Duodenal mucosa (tissue), 2 donors: ENCODE measurements around the gene TMEM62.
"Not testable (repeated sequence)": the region's sequence is repeated elsewhere in the genome, so short reads cannot be mapped to it uniquely, and the experiment has no call there.

Experiments used
- H3K27ac ChIP-seq: one replicate; pipeline ENCODE4 v1.7.0; 2013; ENCODE audit warnings: low read depth, low read length
- H3K27me3 ChIP-seq, 2 donors: one replicate each; pipeline ENCODE4 v1.7.0; 2013; ENCODE audit warnings: low read length in 2 of 2, control low read depth in 1 of 2; ENCODE audit not compliant: insufficient read depth in 2 of 2, control insufficient read depth in 1 of 2
- H3K36me3 ChIP-seq, 2 donors: one replicate each; pipeline ENCODE4 v1.7.0; 2013; ENCODE audit warnings: low read length in 2 of 2, control low read depth in 1 of 2; ENCODE audit not compliant: insufficient read depth in 2 of 2, control insufficient read depth in 1 of 2
- H3K4me1 ChIP-seq, 2 donors: one replicate each; pipeline ENCODE4 v1.7.0; 2013; ENCODE audit warnings: low read length in 2 of 2, control low read depth in 1 of 2; ENCODE audit not compliant: insufficient read depth in 2 of 2, control insufficient read depth in 1 of 2
- H3K4me3 ChIP-seq, 2 donors: one replicate each; pipeline ENCODE4 v1.7.0; 2013; ENCODE audit warnings: low read length in 2 of 2, low read depth in 1 of 2
- H3K9ac ChIP-seq, 2 donors: one replicate each; pipeline ENCODE4 v1.7.0; 2013; ENCODE audit warnings: low read length in 2 of 2, low read depth in 1 of 2
- H3K9me3 ChIP-seq, 2 donors: one replicate each; pipeline ENCODE4 v1.7.0; 2013; ENCODE audit warnings: low read length in 2 of 2, control low read depth in 1 of 2; ENCODE audit not compliant: control insufficient read depth in 1 of 2

Gene TMEM62

GRCh38 chr15:43168192-43169107 is 35.1 kb downstream of the TMEM62 start:
- no peak overlapping the region for H3K9ac ChIP-seq
- no peaks in the 10 kb centered on the region for H3K27me3 ChIP-seq
- H3K4me1 ChIP-seq = no peaks in the 10 kb centered on the region
- H3K27ac ChIP-seq = no peak overlapping the region
- H3K36me3 ChIP-seq = peaks cover 15 to 44% of the 10 kb centered on the region in 2 donors
- H3K4me3 ChIP-seq = no peak overlapping the region
- H3K9me3 ChIP-seq = no peaks in the 10 kb centered on the region

DNA sequence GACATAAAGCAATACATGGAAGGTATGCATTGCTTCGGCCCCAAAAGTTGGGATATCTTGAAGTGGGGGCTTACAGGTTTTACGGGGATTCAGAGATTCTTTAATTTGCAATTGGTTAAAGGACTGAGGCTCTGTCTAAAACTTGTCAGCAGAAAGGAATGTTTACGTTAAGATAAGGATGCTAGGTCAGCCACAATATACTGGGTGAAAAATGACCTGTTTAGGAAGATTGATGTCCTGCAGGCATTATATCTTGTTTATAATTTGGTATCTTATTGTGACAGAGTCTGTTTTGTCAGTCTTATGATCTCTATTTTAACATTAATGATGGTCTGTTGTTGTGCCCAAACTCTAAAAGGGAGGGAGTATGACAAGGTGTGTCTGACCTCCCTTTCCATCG is 36.5 kb downstream of the TMEM62 start:
- Histone ChIP-seq H3K4me3 (no peak overlapping the region), H3K4me1 (no peaks in the 10 kb centered on the region), H3K27me3 (no peaks in the 10 kb centered on the region), H3K9me3 (no peaks in the 10 kb centered on the region), H3K9ac (no peak overlapping the region), H3K36me3 (peaks cover 15 to 49% of the 10 kb centered on the region in 2 donors), H3K27ac (no peak overlapping the region)

GRCh38 chr15:43175656-43176309 is 42.4 kb downstream of the TMEM62 start:
- not testable (repeated sequence) for H3K9me3 ChIP-seq, H3K4me1 ChIP-seq, H3K4me3 ChIP-seq, H3K9ac ChIP-seq, H3K27ac ChIP-seq, H3K27me3 ChIP-seq
- H3K36me3 ChIP-seq = peaks cover 15 to 49% of the 10 kb centered on the region in 2 donors

- not testable (repeated sequence) for H3K27me3 ChIP-seq, H3K4me3 ChIP-seq, H3K4me1 ChIP-seq, H3K27ac ChIP-seq, H3K9me3 ChIP-seq, H3K9ac ChIP-seq
- H3K36me3 ChIP-seq = peaks cover 21 to 43% of the 10 kb centered on the region in 2 donors
Measured at GRCh38 chr15:43177147-43177546, 43.8 kb downstream of the TMEM62 start.

DNA sequence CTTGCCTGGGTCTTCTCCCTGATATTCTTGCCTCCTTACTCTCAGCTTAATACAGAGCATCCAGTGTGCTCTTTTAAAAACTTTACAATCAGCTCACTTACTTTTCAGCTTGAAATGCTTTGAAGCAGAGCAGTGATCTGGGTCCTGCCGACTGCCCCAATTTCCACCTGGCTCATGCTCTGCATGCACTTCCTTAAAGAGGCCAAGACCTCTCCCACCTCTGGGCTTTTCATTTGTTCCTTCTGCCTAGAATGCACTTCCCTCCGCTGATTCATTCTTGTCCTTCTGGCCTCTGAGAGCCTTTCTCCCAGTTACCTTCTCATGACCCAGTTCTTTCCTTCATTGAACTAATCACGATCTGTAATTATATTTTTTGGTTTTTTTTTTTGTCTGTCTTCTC is 49.9 kb downstream of the TMEM62 start:
- Histone ChIP-seq H3K27ac (no peak overlapping the region), H3K9ac (no peak overlapping the region), H3K9me3 (no peaks in the 10 kb centered on the region), H3K27me3 (no peaks in the 10 kb centered on the region), H3K4me1 (peaks cover 0 to 4% of the 10 kb centered on the region in 2 donors), H3K4me3 (no peak overlapping the region), H3K36me3 (peaks cover 10 to 19% of the 10 kb centered on the region in 2 donors)

DNA sequence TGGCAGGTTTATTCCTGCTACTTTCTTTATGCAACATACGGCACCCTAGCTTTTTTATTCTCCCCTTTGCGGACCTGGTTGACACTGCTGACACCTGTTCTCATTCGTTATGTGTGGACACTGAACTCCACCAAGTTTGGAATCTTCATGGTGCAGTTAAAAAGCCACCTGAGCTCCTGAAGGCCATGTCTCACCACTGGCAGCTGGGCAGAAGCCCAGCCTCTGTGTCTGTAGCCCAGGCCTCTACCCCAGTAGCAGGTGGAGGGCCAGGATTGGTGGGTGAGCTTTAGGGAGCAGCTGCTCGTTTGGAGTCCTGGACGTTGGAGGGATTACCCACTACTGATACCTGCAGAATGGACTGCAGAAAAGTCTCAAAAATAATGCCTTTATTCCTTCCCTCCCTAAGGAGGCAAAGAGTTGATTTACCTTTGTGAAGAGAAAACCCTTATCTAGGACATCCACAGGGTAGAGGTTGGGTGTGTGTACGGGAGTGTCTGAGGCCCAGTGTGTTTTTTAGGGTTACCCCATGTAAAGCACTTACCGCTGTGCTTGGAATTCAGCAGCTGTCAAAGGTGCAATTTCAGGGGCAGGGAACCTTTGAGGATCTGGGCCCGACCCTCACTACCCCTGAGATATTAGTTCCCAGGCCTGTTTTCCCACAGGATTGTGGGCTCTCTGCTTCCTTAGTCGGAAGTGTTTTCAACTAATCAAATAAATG is 51.2 kb downstream of the TMEM62 start:
- H3K4me1 ChIP-seq = peaks cover 0 to 4% of the 10 kb centered on the region in 2 donors
- peaks cover 12 to 15% of the 10 kb centered on the region in 2 donors for H3K36me3 ChIP-seq
- no peak overlapping the region for H3K9ac ChIP-seq
- no peaks in the 10 kb centered on the region for H3K9me3 ChIP-seq
- no peak overlapping the region for H3K27ac ChIP-seq
- H3K27me3 ChIP-seq = no peaks in the 10 kb centered on the region
- H3K4me3 ChIP-seq = no peak overlapping the region

DNA sequence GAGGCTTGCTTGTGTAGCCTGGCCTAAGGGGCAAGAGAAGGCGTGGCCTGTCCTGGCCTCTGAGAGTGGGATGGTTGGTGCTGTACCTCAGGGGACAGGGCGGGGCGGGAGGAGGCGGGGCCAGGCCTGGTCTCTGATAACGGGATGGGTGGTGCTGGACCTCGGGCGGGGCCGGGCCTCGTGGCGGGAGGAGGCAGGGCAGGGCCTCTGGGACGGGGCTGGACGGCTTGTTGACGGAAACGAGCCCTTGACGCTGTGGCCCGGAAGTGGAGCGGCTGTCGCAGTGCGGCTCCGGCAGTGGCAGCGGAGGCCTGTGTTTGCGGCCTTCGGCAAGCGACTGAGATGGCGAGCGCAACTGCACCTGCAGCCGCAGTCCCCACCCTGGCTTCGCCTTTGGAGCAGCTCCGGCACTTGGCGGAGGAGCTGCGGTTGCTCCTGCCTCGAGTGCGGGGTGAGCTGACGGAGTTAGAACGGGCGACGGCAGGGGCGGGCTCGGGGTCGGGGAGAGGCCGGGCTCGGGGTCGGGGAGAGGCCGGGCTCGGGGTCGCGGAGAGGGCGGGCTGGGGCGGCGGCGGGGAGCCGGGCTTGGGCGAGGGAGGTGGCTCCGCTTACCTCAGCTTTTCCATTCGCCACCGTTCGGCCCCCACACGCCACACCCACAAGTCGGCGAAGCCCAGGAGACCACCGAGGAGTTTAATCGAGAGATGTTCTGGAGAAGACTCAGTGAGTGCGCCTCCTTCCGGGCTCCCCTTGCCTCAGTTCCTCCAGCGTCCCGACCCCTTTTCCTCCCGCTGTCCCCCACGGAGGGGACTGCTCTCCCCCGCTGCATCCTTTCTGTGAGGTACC is 52.0 kb downstream of the TMEM62 start, which contains the start of gene CCNDBP1:
TSS of gene CCNDBP1 (plus strand) at position 247 of the 846 bp plus-strand sequence. CDS start at position 343, 96 bp downstream.
- Histone ChIP-seq H3K9me3 (no peaks in the 10 kb centered on the region), H3K4me1 (peaks cover 0 to 4% of the 10 kb centered on the region in 2 donors), H3K27me3 (no peaks in the 10 kb centered on the region), H3K4me3 (peak within 1 kb of the TSS; percentile 90 to 97), H3K36me3 (peaks cover 18% of the 10 kb centered on the region in 2 donors), H3K27ac (peak within 1 kb of the TSS; percentile 95), H3K9ac (peak within 1 kb of the TSS; percentile 84 to 85)

- Histone ChIP-seq H3K36me3 (peaks cover 21 to 24% of the 10 kb centered on the region in 2 donors), H3K4me1 (peaks cover 0 to 4% of the 10 kb centered on the region in 2 donors), H3K27ac (peak overlapping the region; percentile 95), H3K4me3 (peak overlapping the region; percentile 90 to 97), H3K9ac (peak overlapping the region; percentile 84 to 85), H3K9me3 (no peaks in the 10 kb centered on the region), H3K27me3 (no peaks in the 10 kb centered on the region)
Measured at GRCh38 chr15:43186003-43186353, 52.6 kb downstream of the TMEM62 start.

DNA sequence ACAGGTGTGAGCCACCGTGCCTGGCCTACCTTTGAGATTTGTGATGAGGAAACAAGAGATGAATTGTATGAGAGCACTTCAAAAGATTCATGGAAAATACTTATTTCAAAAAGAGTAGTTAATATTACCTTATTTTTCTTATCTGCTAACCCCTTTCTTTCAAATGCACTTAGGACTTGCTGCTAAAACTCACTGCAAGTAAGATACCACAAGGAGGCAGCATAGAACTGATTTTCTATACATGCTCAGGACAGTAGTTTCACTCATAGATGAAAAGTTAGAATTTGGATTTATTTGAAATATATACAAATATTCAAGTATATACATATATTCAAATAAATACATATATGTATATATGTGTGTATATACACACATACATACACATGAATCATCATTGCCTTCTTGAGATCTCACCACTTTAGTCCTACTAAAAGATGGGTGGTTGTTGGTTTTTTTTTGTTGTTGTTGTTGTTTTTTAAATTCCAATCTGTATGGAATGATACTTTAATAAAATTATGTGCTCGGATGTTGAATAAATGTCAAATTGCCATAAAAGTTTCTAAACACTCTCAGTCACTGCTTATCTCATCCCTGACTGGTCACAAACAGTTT is 54.3 kb downstream of the TMEM62 start:
- no peaks in the 10 kb centered on the region for H3K27me3 ChIP-seq
- no peaks in the 10 kb centered on the region for H3K9me3 ChIP-seq
- no peak overlapping the region for H3K9ac ChIP-seq
- no peak overlapping the region for H3K4me3 ChIP-seq
- no peak overlapping the region for H3K27ac ChIP-seq
- H3K36me3 ChIP-seq = peaks cover 28 to 41% of the 10 kb centered on the region in 2 donors
- peaks cover 0 to 4% of the 10 kb centered on the region in 2 donors for H3K4me1 ChIP-seq
